GM19438 (cell line): ENCODE data around the gene ABHD17A.

Experiments
- ATAC-seq: cut with Tn5 transposase; IDR thresholded peaks from one replicate; pipeline ENCODE4 v1.9.1; 2021; ENCODE audit warnings: low read depth; ENCODE audit not compliant: unreplicated experiment

Gene ABHD17A

GRCh38 chr19:1841209-1841924 lies 43.9 kb downstream of the ABHD17A start:
- ATAC-seq, result no peak

- no peak for ATAC-seq
These were observed 44.7 kb downstream of the ABHD17A start for GRCh38 chr19:1840541-1841115.

- no peak for ATAC-seq
These were observed 45.4 kb downstream of the ABHD17A start for GRCh38 chr19:1839658-1840540.

- ATAC-seq, result no peak
These were observed 47.6 kb downstream of the ABHD17A start for GRCh38 chr19:1837625-1838105.

- ATAC-seq, result no peak
These were observed 48.1 kb downstream of the ABHD17A start for GRCh38 chr19:1837222-1837565.

GRCh38 chr19:1836458-1837221 lies 48.7 kb downstream of the ABHD17A start:
- no peak for ATAC-seq

- ATAC-seq, result no peak
These were observed 51.8 kb downstream of the ABHD17A start for GRCh38 chr19:1833540-1833939.

- no peak for ATAC-seq
These were observed 53.1 kb downstream of the ABHD17A start for GRCh38 chr19:1832046-1832663.

- ATAC-seq, result no peak
These were observed 54.3 kb downstream of the ABHD17A start for GRCh38 chr19:1830978-1831377.

- no peak for ATAC-seq
These were observed 54.7 kb downstream of the ABHD17A start for GRCh38 chr19:1830568-1830967.

- ATAC-seq, result no peak
These were observed 55.3 kb downstream of the ABHD17A start for GRCh38 chr19:1829958-1830357.

GRCh38 chr19:1828279-1829238 lies 56.7 kb downstream of the ABHD17A start:
- no peak for ATAC-seq

- ATAC-seq, result no peak
These were observed 57.6 kb downstream of the ABHD17A start for GRCh38 chr19:1827566-1828278.
